Activated T-cell treated with anti-CD3 and anti-CD28 coated beads, Interleukin-2, amount 50 U/mL, for 72 hours (primary cell): ENCODE results near the gene DLL1. TPM values are rescaled to one million over a fixed set of nuclear protein-coding genes. Genes with fewer than 3 reads are reported as not detected.

ENCODE experiments used
- ATAC-seq, 2 donors: fragments of 150-1000 bp; cut with Tn5 transposase; replicated peaks in 1 of 2; 2 replicates each; pipeline ENCODE4 v1.10.0; 2021; ENCODE audit warnings: moderate library complexity in 2 of 2, mild to moderate bottlenecking in 1 of 2
- DNase-seq, 2 donors: peaks; one replicate each; pipeline ENCODE4 v3.0.0; 2021 to 2022; ENCODE audit warnings: mixed read lengths in 1 of 2
- H3K27ac Mint-ChIP-seq: one replicate; pipeline ENCODE4 v1.8.0; 2022; ENCODE audit warnings: mild to moderate bottlenecking, moderate library complexity, mixed read lengths
- H3K27me3 Mint-ChIP-seq: one replicate; pipeline ENCODE4 v1.8.0; 2022; ENCODE audit warnings: low read depth, mixed read lengths
- H3K36me3 Mint-ChIP-seq, 2 donors: one replicate each; pipeline ENCODE4 v1.8.0; 2022; ENCODE audit warnings: mixed read lengths in 2 of 2, mild to moderate bottlenecking in 1 of 2; ENCODE audit not compliant: insufficient read depth in 2 of 2
- H3K4me1 Mint-ChIP-seq: one replicate; pipeline ENCODE4 v1.8.0; 2022; ENCODE audit warnings: low read depth, mixed read lengths
- H3K4me3 Mint-ChIP-seq, 2 donors: one replicate each; pipeline ENCODE4 v1.8.0; 2022; ENCODE audit warnings: mild to moderate bottlenecking in 2 of 2, mixed read lengths in 2 of 2, moderate library complexity in 2 of 2
- H3K9me3 Mint-ChIP-seq, 2 donors: one replicate each; pipeline ENCODE4 v1.8.0; 2022; ENCODE audit warnings: mixed read lengths in 2 of 2
- total RNA-seq, 2 donors: library from RNA; stranded (reverse); gene quantifications; one replicate each; pipeline ENCODE4 v1.2.3, GENCODE V29; 2022

DLL1 gene
- total RNA-seq, 2 donors from 2014 or later: 1.7 to 2.3 TPM

DNA sequence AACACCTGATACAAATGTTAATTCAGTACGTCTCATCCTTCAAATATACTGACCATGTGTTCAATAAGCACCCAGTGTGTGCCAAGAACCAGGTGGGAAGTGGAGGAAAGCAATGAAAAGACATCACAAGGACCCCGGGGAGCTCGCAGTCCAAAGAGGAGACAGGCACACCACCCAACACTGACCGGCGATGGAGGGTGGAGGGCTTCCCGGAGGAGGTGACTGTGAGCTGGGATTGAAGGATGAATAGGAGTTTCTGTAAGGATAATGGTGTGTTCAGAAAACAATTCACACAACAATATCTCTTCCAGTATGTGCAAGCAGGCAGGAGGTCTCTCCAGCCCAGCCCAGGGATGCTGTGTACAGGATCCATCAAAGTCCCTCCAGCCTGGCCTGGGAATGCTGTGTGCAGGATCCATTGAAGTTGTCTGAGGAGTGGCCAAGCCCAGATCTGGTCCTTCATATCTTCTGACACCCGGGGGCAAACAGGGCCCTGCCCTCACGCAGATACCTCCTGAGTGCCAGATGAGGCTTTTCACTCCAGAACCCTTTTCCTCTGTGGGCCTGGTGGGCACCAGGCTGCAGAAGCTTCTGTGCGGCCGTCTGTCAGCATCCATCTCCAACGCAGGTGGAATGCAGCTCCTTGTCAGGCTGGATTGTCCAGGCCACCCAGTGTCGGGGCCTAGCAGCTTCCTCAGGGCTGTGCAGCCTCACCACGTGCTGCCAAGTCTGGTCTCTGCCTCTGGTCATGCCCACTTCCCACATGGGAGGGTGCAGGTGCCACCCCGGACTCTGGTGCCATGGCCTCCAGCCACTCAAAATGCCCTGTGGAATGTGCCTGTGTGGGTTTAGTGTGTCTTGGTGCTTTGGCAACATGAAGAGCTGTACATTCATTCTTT is 36.3 kb downstream of the DLL1 start:
- no peaks in the 10 kb centered on the region for H3K36me3 Mint-ChIP-seq

GRCh38 chr6:170253910-170254269 is 37.0 kb downstream of the DLL1 start:
- ATAC-seq (no peak), DNase-seq (no peak)
- no peaks in the 10 kb centered on the region for H3K9me3 Mint-ChIP-seq
- no peaks in the 10 kb centered on the region for H3K27me3 Mint-ChIP-seq
- no peaks in the 10 kb centered on the region for H3K4me1 Mint-ChIP-seq
- H3K4me3 Mint-ChIP-seq: no peak overlapping the region
- H3K27ac Mint-ChIP-seq: no peak overlapping the region
- H3K36me3 Mint-ChIP-seq: no peaks in the 10 kb centered on the region

More for the DNA sequence above, 36.3 kb downstream of the DLL1 start:
- ATAC-seq (no peak), DNase-seq (no peak)
- Mint-ChIP-seq H3K27ac (no peak overlapping the region), H3K27me3 (no peaks in the 10 kb centered on the region), H3K4me3 (no peak overlapping the region), H3K9me3 (no peaks in the 10 kb centered on the region), H3K4me1 (no peaks in the 10 kb centered on the region)

- no peak for DNase-seq
- no peak overlapping the region for H3K27ac Mint-ChIP-seq
These were observed 37.5 kb downstream of the DLL1 start for GRCh38 chr6:170253226-170253909.

GRCh38 chr6:170251776-170252571 is 38.9 kb downstream of the DLL1 start:
- no peak overlapping the region for H3K4me3 Mint-ChIP-seq
- no peaks in the 10 kb centered on the region for H3K36me3 Mint-ChIP-seq
- no peaks in the 10 kb centered on the region for H3K4me1 Mint-ChIP-seq
- no peaks in the 10 kb centered on the region for H3K9me3 Mint-ChIP-seq
- DNase-seq: no peak
- no peaks in the 10 kb centered on the region for H3K27me3 Mint-ChIP-seq
- ATAC-seq: no peak
- H3K27ac Mint-ChIP-seq: no peak overlapping the region

More at GRCh38 chr6:170253226-170253909, 37.5 kb downstream of the DLL1 start:
- Mint-ChIP-seq H3K36me3 (no peaks in the 10 kb centered on the region), H3K4me1 (no peaks in the 10 kb centered on the region), H3K27me3 (no peaks in the 10 kb centered on the region), H3K9me3 (no peaks in the 10 kb centered on the region), H3K4me3 (no peak overlapping the region)
- ATAC-seq: no peak

GRCh38 chr6:170250981-170251775 is 39.7 kb downstream of the DLL1 start:
- DNase-seq: no peak
- Mint-ChIP-seq H3K9me3 (no peaks in the 10 kb centered on the region), H3K4me1 (no peaks in the 10 kb centered on the region)

DNA sequence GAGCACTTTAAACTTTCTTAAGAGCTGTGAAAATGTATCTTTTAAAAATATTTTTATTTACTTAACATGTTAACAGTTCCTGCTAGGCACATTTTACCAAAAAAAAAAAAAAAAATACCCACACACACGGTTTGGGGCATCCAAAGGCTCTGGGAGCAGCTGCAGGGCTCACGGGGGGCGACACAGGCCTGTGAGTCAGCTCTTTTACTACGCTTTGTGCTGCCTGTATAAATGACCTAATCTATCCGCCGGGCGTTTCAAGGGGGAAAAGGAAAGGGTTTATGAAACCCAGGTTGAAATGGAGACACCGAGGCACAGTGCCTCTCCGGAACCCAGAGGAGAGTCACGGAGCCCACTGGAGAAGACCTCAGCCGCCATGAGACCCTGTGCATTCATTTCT is 40.4 kb downstream of the DLL1 start:
- H3K27me3 Mint-ChIP-seq: no peaks in the 10 kb centered on the region
- no peaks in the 10 kb centered on the region for H3K9me3 Mint-ChIP-seq
- ATAC-seq (no peak), DNase-seq (no peak)
- H3K27ac Mint-ChIP-seq: no peak overlapping the region
- H3K4me1 Mint-ChIP-seq: no peaks in the 10 kb centered on the region
- no peaks in the 10 kb centered on the region for H3K36me3 Mint-ChIP-seq
- no peak overlapping the region for H3K4me3 Mint-ChIP-seq

More at GRCh38 chr6:170250981-170251775, 39.7 kb downstream of the DLL1 start:
- H3K4me3 Mint-ChIP-seq: no peak overlapping the region
- H3K27ac Mint-ChIP-seq: no peak overlapping the region
- no peak for ATAC-seq
- H3K36me3 Mint-ChIP-seq: no peaks in the 10 kb centered on the region
- H3K27me3 Mint-ChIP-seq: no peaks in the 10 kb centered on the region

DNA sequence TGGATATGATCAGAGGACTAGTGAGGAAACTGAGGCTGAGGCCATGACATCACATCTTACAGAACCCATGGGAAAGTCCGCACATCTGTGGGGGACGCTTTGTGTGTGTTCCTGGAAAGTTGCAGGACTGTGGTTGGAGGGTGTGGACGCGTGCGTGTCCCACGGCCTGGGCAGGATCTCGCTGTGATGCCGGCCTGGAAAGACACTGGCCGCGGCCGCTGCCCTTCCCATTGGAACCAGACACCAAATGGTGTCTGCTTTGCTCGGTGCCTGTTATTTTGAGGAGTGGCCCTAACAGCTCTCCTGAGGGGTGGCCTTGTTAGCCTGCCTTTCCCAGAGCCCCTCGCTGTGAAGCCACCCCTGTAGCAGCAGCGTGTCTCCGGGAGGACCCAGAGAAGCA is 41.1 kb downstream of the DLL1 start:
- Mint-ChIP-seq H3K4me3 (no peak overlapping the region), H3K27ac (no peak overlapping the region), H3K9me3 (no peaks in the 10 kb centered on the region), H3K4me1 (no peaks in the 10 kb centered on the region), H3K27me3 (no peaks in the 10 kb centered on the region), H3K36me3 (no peaks in the 10 kb centered on the region)
- DNase-seq: no peak
- ATAC-seq: no peak

DNA sequence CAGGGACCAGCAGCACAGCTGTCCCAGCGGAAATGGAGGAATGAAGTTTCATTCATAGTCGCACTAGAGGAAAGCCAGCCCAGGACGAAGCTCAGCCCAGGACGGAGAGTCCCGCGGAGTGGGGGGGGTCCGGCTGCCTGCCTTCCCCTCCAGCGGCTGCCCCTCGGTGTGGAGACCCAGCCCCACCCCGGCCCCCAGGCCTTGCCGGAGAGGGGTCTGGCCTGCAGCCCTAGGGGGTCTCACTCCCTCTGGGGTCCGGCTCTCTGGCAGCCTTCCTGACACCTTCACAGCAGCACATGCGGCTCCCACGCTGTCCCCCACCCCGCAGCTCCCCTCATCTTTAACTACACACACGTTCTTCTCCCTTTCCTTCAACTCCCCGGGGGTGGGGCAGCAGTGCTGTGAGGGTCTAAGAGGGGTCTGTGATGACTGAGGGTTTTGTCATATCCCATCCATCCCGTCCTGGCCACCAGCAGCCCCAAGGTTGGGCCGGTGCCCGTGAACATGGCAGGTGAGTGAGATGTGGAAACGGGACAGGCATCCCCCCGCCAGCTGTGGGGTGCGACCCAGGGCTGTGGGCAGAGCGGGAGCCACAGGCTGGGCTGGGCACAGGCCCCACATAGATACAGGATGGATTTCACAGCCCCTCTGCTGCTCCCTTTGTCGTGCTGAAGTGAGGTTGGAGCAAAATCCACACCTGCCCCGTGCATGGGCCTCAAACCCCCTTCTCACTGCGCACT is 41.8 kb downstream of the DLL1 start:
- Mint-ChIP-seq H3K27me3 (no peaks in the 10 kb centered on the region), H3K4me3 (no peak overlapping the region), H3K36me3 (no peaks in the 10 kb centered on the region), H3K9me3 (no peaks in the 10 kb centered on the region), H3K27ac (no peak overlapping the region), H3K4me1 (no peaks in the 10 kb centered on the region)
- no peak for ATAC-seq
- DNase-seq: no peak

DNA sequence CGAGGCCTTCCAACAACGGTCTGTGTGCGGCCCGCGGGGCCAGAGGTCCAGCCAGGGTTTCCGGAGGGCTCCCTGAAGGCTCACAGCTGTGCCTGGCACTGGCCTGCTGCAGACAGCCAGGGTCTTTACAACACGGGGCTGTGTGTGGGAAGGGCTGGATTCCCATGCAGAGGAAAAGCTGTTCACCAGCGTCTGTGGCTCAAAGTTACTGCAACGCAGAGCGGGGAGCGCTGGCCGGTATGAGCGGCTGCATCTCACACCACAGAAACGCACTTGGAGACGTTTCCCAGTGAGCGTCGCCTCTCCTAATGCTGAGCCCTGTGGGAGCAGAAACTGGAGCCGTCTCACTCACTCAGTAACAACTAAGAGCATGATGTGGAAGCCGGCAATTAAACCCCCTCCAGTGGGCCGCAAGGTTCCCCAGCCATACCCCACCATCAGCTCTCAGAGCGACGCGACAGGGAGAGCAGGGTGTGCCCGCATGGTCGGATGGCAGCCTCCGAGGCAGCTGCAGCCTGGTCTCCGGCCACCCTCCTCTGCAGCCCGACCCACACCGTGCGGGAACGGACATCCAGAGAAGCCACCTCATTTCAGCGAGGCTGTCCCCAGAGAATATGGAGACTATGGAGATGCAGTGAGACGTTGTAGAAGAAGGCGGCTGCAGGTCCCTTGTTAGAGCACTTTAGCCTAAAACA is 42.6 kb downstream of the DLL1 start:
- no peaks in the 10 kb centered on the region for H3K36me3 Mint-ChIP-seq
- no peak overlapping the region for H3K27ac Mint-ChIP-seq
- no peaks in the 10 kb centered on the region for H3K9me3 Mint-ChIP-seq
- H3K4me1 Mint-ChIP-seq: no peaks in the 10 kb centered on the region
- no peaks in the 10 kb centered on the region for H3K27me3 Mint-ChIP-seq
- DNase-seq: no peak
- no peak for ATAC-seq
- H3K4me3 Mint-ChIP-seq: peak overlapping the region in 1 of 2 donors; percentile 20

DNA sequence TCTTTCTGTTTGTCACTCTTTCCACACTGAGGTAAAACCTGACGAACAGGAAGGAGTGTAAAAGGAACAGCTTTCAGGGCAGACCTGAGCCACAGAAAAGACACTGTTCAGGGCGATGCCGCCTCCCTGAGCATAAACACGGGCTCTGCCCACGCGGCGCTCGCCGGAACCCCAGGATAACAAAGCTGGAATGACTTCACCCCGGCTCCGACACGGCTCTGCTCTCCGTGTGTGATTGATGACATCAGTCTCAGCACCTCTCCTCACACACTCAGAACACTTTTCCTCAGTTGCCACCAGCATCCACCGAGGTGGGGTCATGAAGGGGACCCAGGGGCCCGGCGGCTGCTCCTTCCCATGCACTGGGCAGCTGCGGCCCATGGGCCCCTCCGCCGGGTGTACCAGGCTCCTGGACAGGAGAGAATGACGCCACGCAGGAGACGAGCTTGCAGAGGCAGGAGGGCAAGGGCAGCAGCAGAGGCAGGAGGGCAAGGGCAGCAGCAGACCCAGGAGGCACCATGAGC is 43.6 kb downstream of the DLL1 start:
- DNase-seq (no peak), ATAC-seq (peak in 1 of 2 donors; percentile 65)
- Mint-ChIP-seq H3K27ac (no peak overlapping the region), H3K4me1 (no peaks in the 10 kb centered on the region), H3K9me3 (no peaks in the 10 kb centered on the region), H3K36me3 (no peaks in the 10 kb centered on the region), H3K4me3 (peak overlapping the region in 1 of 2 donors; percentile 51), H3K27me3 (no peaks in the 10 kb centered on the region)

DNA sequence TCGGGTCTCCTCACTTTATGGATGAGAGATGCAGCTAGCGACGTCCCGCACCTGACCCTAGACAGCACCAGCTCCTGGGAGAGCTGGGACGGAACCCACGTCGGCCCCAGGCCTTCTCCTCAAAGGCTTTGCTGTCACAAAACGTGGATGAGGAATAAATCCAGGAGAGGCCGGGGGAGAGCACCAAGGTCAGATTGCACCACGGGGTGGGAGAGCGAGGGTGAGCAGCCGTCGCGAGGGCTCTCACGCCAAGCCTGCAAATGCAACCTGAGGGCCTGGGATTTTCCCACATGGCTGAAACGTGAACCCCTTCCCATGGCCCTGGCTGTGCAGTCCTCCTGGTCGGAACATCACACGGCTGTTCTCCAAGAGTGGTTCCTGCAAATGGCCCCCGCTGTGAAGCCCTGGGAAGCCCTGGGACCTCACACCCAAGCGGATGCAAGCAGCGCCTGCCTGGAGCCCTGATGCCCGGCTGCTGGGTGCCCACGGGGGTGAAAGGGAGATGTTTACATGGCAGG is 45.3 kb downstream of the DLL1 start:
- Mint-ChIP-seq H3K36me3 (no peaks in the 10 kb centered on the region), H3K4me1 (no peaks in the 10 kb centered on the region), H3K27ac (no peak overlapping the region), H3K4me3 (no peak overlapping the region), H3K9me3 (no peaks in the 10 kb centered on the region), H3K27me3 (no peaks in the 10 kb centered on the region)
- no peak for ATAC-seq
- DNase-seq: no peak
